ENCODE measurements around the gene CNNM1.

The CNNM1 gene

GRCh38 chr10:99399664-99400063, 70.5 kb downstream of the CNNM1 start:
- Histone ChIP-seq H3K9me3 (no peaks in the 10 kb centered on the region), H3K4me1 (no peaks in the 10 kb centered on the region), H3K27me3 (no peaks in the 10 kb centered on the region), H3K4me3 (no peak overlapping the region), H3K27ac (no peak overlapping the region), H3K36me3 (peaks cover 43 to 98% (median 84%) of the 10 kb centered on the region in 3 donors)
- intact Hi-C loops (cut with DNase I; ENCODE audit: low total_unique reads): no loop called here
- DNase-seq: no peak
- TF ChIP-seq CTCF (IDR thresholded peaks at IDR 0.05): no peak

- Histone ChIP-seq H3K27ac (no peak overlapping the region), H3K36me3 (peaks cover 44 to 84% (median 81%) of the 10 kb centered on the region in 3 donors), H3K9me3 (no peaks in the 10 kb centered on the region), H3K4me3 (no peak overlapping the region), H3K27me3 (no peaks in the 10 kb centered on the region), H3K4me1 (no peaks in the 10 kb centered on the region)
- intact Hi-C loops (cut with DNase I; ENCODE audit: low total_unique reads): no loop called here
- DNase-seq: no peak
- TF ChIP-seq CTCF (IDR thresholded peaks at IDR 0.05): no peak
These were observed 74.5 kb downstream of the CNNM1 start for GRCh38 chr10:99403674-99404073.

- no peaks in the 10 kb centered on the region for H3K27me3 ChIP-seq
- DNase-seq: no peak
- H3K4me3 ChIP-seq: no peak overlapping the region
- H3K9me3 ChIP-seq: no peaks in the 10 kb centered on the region
- intact Hi-C loops (cut with DNase I; ENCODE audit: low total_unique reads): no loop called here
- TF ChIP-seq CTCF (IDR thresholded peaks at IDR 0.05): no peak
- H3K36me3 ChIP-seq: peaks cover 29 to 62% (median 59%) of the 10 kb centered on the region in 3 donors
- H3K4me1 ChIP-seq: no peaks in the 10 kb centered on the region
- H3K27ac ChIP-seq: no peak overlapping the region
These were observed 77.0 kb downstream of the CNNM1 start for GRCh38 chr10:99406149-99406548.

DNA sequence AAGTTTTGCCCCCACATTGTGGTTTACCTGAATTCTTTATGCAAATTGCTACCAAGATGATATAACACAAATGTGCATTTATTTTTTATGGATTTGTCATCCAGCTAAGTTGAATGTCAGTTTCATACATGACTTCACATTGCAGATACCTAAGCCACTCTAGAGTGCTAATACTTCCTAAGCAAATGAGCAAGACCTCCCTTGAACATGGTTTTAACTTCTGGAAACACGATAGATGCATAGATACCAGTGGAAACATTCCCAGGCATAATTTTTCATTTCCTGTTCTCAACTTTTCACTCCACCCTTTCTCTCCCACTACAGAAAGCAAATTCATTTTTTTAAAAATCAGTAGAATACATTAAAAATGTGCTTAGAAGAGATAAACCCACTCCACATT, 81.0 kb downstream of the CNNM1 start:
- Histone ChIP-seq H3K4me3 (no peak overlapping the region), H3K4me1 (no peaks in the 10 kb centered on the region), H3K27ac (no peak overlapping the region), H3K27me3 (no peaks in the 10 kb centered on the region), H3K36me3 (peaks cover 13 to 31% (median 21%) of the 10 kb centered on the region in 3 donors), H3K9me3 (no peaks in the 10 kb centered on the region)
- no peak for DNase-seq
- intact Hi-C loops (cut with DNase I; ENCODE audit: low total_unique reads): no loop called here
- no peak for TF ChIP-seq CTCF (IDR thresholded peaks at IDR 0.05)

GRCh38 chr10:99410876-99411275, 81.7 kb downstream of the CNNM1 start:
- Histone ChIP-seq H3K4me1 (no peaks in the 10 kb centered on the region), H3K27ac (no peak overlapping the region), H3K9me3 (no peaks in the 10 kb centered on the region), H3K36me3 (peaks cover 8 to 23% (median 14%) of the 10 kb centered on the region in 3 donors), H3K4me3 (no peak overlapping the region), H3K27me3 (no peaks in the 10 kb centered on the region)
- intact Hi-C loops (cut with DNase I; ENCODE audit: low total_unique reads): no loop called here
- TF ChIP-seq CTCF (IDR thresholded peaks at IDR 0.05): no peak
- DNase-seq: no peak

GRCh38 chr10:99411546-99411945, 82.4 kb downstream of the CNNM1 start:
- DNase-seq: no peak
- H3K4me3 ChIP-seq: no peak overlapping the region
- TF ChIP-seq CTCF (IDR thresholded peaks at IDR 0.05): no peak
- no peaks in the 10 kb centered on the region for H3K9me3 ChIP-seq
- no peak overlapping the region for H3K27ac ChIP-seq
- H3K36me3 ChIP-seq: peaks cover under 1 to 17% (median 11%) of the 10 kb centered on the region in 3 donors
- intact Hi-C loops (cut with DNase I; ENCODE audit: low total_unique reads): no loop called here
- H3K4me1 ChIP-seq: no peaks in the 10 kb centered on the region
- no peaks in the 10 kb centered on the region for H3K27me3 ChIP-seq
